ENCODE measurements around the gene SLC4A3. TPM values are rescaled to one million over a fixed set of nuclear protein-coding genes. Genes with fewer than 3 reads are reported as not detected.

Gene SLC4A3
- total and polyA plus RNA-seq, 8 donors = 1.4 to 10.2 (median 2.9) TPM

- no peaks in the 10 kb centered on the region for H3K27me3 ChIP-seq
- 66 to 80% methylated on average over 3 of the region's 3 CpGs for WGBS, 2 donors
- H3K36me3 ChIP-seq = no peaks in the 10 kb centered on the region
- FAIRE-seq (no peak), ATAC-seq (no peak), DNase-seq (no peak)
- H3K27ac ChIP-seq = no peak overlapping the region
- H3K4me3 ChIP-seq = no peak overlapping the region
- intact Hi-C loops (cut with DNase I) = no loop called here
- H3K4me1 ChIP-seq = no peaks in the 10 kb centered on the region
- TF ChIP-seq CTCF (IDR thresholded peaks at IDR 0.05) = no peak
- no peaks in the 10 kb centered on the region for H3K9me3 ChIP-seq
These were observed 31.4 kb downstream of the SLC4A3 start for GRCh38 chr2:219658874-219659273.

- ATAC-seq (no peak), DNase-seq (no peak), FAIRE-seq (no peak)
- H3K27me3 ChIP-seq = no peaks in the 10 kb centered on the region
- H3K36me3 ChIP-seq = no peaks in the 10 kb centered on the region
- intact Hi-C loops (cut with DNase I) = no loop called here
- H3K9me3 ChIP-seq = no peaks in the 10 kb centered on the region
- no peak for TF ChIP-seq CTCF (IDR thresholded peaks at IDR 0.05)
- H3K4me1 ChIP-seq = no peaks in the 10 kb centered on the region
- H3K27ac ChIP-seq = no peak overlapping the region
- 33 to 37% methylated on average over 7 of the region's 7 CpGs for WGBS, 2 donors
- no peak overlapping the region for H3K4me3 ChIP-seq
These were observed 33.9 kb downstream of the SLC4A3 start for GRCh38 chr2:219661197-219661954.

- TF ChIP-seq CTCF (IDR thresholded peaks at IDR 0.05) = no peak
- no peak overlapping the region for H3K4me3 ChIP-seq
- intact Hi-C loops (cut with DNase I) = no loop called here
- H3K27me3 ChIP-seq = no peaks in the 10 kb centered on the region
- no peaks in the 10 kb centered on the region for H3K9me3 ChIP-seq
- H3K4me1 ChIP-seq = no peaks in the 10 kb centered on the region
- H3K36me3 ChIP-seq = no peaks in the 10 kb centered on the region
- no peak overlapping the region for H3K27ac ChIP-seq
- 61 to 87% methylated on average over 1 of the region's 1 CpG for WGBS, 2 donors
- FAIRE-seq = no peak
- no peak for ATAC-seq
- DNase-seq = no peak
These were observed 34.5 kb downstream of the SLC4A3 start for GRCh38 chr2:219661955-219662395.

- Histone ChIP-seq H3K36me3 (no peaks in the 10 kb centered on the region), H3K27me3 (no peaks in the 10 kb centered on the region), H3K4me3 (no peak overlapping the region), H3K4me1 (no peaks in the 10 kb centered on the region), H3K27ac (no peak overlapping the region), H3K9me3 (no peaks in the 10 kb centered on the region)
- peak in 1 of 4 donors; percentile 31 for ATAC-seq
- no peak for FAIRE-seq
- no peak for DNase-seq
- intact Hi-C loops (cut with DNase I) = no loop called here
- TF ChIP-seq CTCF (IDR thresholded peaks at IDR 0.05) = no peak
These were observed 35.1 kb downstream of the SLC4A3 start for GRCh38 chr2:219662566-219662965.

GRCh38 chr2:219663116-219663762, 35.8 kb downstream of the SLC4A3 start:
- no peak for TF ChIP-seq CTCF (IDR thresholded peaks at IDR 0.05)
- H3K4me3 ChIP-seq = no peak overlapping the region
- no peaks in the 10 kb centered on the region for H3K36me3 ChIP-seq
- FAIRE-seq (no peak), DNase-seq (no peak), ATAC-seq (no peak)
- intact Hi-C loops (cut with DNase I) = no loop called here
- H3K4me1 ChIP-seq = no peaks in the 10 kb centered on the region
- H3K27me3 ChIP-seq = no peaks in the 10 kb centered on the region
- WGBS, 2 donors = 67 to 75% methylated on average over 11 of the region's 11 CpGs
- H3K27ac ChIP-seq = no peak overlapping the region
- H3K9me3 ChIP-seq = no peaks in the 10 kb centered on the region
